ENCODE data around the gene FMNL3.

FMNL3 gene

GRCh38 chr12:49675137-49675536 lies 32.1 kb downstream of the FMNL3 start:
- DNase-seq (ENCODE audit: low spot score) = no peak

DNA sequence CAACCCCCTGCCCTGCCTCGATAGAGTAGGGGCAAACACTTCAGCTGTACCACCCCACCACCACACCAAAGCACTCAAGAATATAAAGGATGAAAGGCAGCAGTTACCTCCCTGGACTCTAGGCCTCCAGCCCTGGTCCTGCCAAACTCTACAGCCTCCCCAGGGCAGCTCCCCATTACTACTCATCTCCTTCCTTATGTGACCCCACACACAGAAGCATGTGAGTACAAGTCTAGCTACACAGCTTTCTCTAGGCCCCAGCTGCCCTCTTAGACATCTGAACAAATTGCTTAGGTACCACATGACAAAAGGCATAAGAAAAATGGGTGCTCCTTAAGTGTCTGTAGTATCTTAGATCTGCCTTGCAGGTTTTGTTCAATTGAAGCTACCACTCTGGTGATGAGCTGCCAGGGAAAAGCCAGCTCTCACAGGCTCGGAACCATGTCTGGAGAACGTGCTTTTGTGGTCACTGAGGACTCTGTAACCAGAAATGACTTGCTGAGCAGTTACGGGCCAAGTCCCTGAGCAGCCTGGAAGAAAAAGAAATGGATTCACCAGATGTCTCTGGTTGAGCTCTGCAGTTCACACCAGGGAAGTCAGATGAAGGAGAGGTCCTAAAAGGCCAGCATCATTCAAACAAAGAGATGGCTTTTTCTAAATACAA lies 32.8 kb downstream of the FMNL3 start:
- DNase-seq (ENCODE audit: low spot score) = no peak

GRCh38 chr12:49673446-49674317 lies 33.5 kb downstream of the FMNL3 start:
- DNase-seq (ENCODE audit: low spot score) = no peak

- DNase-seq (ENCODE audit: low spot score) = no peak
Measured at GRCh38 chr12:49672301-49673217, 34.6 kb downstream of the FMNL3 start.

- peak; percentile 77 for DNase-seq (ENCODE audit: low spot score)
Measured at GRCh38 chr12:49671031-49671765, 36.0 kb downstream of the FMNL3 start.

GRCh38 chr12:49669796-49670195 lies 37.4 kb downstream of the FMNL3 start:
- DNase-seq (ENCODE audit: low spot score) = no peak

- no peak for DNase-seq (ENCODE audit: low spot score)
Measured at GRCh38 chr12:49667325-49668090, 39.7 kb downstream of the FMNL3 start.

DNA sequence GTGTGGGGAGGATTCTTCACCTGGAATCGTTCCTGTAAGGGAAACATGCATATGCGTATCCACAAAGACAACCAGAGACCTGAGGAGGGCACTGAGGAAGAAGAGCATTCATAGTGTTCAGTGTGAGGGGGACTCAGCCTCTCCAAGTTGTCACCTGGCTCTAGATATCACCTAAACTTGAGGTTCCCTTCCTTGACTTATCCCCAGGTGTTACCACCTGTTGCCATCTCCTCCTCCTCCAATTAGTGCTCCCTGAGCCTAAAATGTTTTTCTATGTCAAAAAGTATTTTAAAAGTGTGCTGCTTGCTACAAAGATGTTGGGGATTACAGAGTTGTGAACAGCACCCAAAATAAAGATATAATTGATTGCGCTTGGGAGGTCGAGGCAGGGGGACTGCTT lies 41.0 kb downstream of the FMNL3 start:
- no peak for DNase-seq (ENCODE audit: low spot score)

GRCh38 chr12:49665384-49665783 lies 41.8 kb downstream of the FMNL3 start:
- DNase-seq (ENCODE audit: low spot score) = no peak

DNA sequence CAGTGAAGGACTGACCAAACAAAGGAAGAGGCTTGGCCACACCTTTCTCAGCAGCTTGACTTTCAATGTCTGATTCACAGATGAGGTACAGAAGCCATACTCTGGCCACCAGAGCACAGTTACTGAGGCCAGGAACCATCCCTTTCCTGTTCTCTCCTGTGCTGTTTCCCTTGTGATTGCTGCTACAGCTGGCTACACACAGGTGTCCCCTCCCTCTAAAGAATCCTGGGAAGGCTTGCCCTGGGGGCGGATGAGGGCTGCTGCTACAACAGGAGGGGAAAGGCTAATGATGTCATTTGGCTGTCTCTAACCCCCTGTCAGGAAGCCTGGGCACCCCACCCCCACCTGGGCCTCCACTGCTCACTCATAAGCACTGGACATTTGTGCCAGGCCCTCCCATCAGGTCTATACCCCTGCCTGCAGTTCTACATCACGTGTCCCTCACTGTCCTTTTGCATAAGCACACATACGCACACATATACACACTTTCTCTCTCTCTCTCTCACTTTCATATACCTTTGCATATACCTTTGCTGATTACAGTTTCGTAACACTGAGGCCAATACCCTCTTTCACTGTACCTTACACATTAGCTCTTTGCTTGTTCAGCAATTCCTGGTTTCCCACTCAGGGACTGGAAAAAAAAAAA lies 42.5 kb downstream of the FMNL3 start:
- DNase-seq (ENCODE audit: low spot score) = no peak

DNA sequence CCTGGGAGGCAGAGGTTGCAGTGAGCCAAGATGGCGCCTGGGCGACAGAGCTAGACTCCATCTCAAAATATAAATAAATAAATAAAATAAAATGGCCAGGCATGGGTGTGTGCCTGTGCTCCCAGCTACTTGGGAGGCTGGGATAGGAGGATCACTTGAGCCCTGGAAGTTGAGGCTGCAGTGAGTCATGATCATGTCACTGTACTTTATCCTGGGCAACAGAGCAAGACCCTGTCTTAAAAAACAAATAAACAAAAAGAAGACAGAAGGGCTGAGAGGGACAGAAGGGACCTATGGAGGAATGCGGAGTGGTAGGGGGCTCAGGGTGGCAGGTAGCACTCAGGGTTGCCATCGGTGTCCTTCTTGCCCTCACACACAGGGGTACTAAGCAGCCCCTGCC lies 43.0 kb downstream of the FMNL3 start:
- no peak for DNase-seq (ENCODE audit: low spot score)

GRCh38 chr12:49662998-49663843 lies 44.0 kb downstream of the FMNL3 start:
- DNase-seq (ENCODE audit: low spot score) = peak; percentile 88

DNA sequence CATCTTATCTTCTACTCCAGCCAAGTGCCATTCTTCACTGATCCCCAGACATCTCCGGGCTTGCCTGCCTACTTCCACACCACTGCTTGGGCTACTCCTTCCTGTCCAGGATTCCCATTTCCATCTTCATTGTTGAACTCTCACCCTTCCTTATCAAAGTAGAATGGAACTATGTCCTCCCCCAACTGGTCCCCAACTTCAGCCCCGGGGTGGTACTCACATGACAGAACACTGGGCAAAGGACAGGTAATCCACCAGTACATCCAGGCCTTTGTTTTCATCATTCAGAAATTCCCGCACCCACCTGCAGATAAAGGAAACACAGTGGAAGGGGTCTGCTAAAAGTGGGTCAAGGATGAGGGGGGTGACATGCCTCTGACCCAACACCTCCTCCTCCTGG lies 45.5 kb downstream of the FMNL3 start:
- no peak for DNase-seq (ENCODE audit: low spot score)

GRCh38 chr12:49661191-49661590 lies 46.0 kb downstream of the FMNL3 start:
- no peak for DNase-seq (ENCODE audit: low spot score)

GRCh38 chr12:49659753-49660152 lies 47.5 kb downstream of the FMNL3 start:
- no peak for DNase-seq (ENCODE audit: low spot score)

DNA sequence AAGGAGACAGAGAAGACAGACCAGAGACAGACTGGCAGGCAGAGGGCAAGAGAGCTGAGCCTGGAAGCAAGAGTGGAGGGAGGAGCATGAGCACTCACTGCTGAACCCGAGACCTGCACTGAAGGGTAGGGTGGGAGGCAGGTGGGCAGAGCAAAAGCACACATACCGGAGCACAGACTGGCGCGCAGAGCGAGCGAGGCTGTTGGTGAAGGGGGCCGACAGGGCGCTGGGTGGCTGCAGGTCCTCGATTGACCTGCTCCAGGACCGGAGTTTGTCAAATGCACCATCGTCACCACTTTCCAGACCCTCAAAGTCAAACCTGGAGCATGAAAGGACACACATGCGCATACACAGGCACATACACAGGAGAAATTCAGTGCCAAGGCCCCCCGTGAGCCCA lies 48.9 kb downstream of the FMNL3 start:
- DNase-seq (ENCODE audit: low spot score) = no peak

GRCh38 chr12:49655595-49656236 lies 51.5 kb downstream of the FMNL3 start:
- DNase-seq (ENCODE audit: low spot score) = no peak

GRCh38 chr12:49654715-49655114 lies 52.5 kb downstream of the FMNL3 start:
- no peak for DNase-seq (ENCODE audit: low spot score)

GRCh38 chr12:49652921-49653520 lies 54.2 kb downstream of the FMNL3 start:
- no peak for DNase-seq (ENCODE audit: low spot score)
